HEK293 (cell line): ENCODE results near the gene ZRSR2.

Experiments
- CTCF ChIP-seq: fragments of 450-650 bp; formaldehyde crosslinking; IDR thresholded peaks from 2 replicates; pipeline ENCODE4 v1.5.1; 2016; ENCODE audit warnings: missing biosample characterization, missing genetic modification characterization
- KLF16 ChIP-seq: fragments of 450-650 bp; formaldehyde crosslinking; IDR thresholded peaks from 2 replicates; pipeline ENCODE4 v1.5.1; 2017; ENCODE audit warnings: missing biosample characterization, missing genetic modification characterization
- RBAK ChIP-seq: fragments of 450-650 bp; formaldehyde crosslinking; IDR thresholded peaks from 2 replicates; pipeline ENCODE4 v1.5.1; 2016; ENCODE audit warnings: missing biosample characterization, missing genetic modification characterization
- ZBTB21 ChIP-seq: fragments of 450-650 bp; formaldehyde crosslinking; IDR thresholded peaks from 2 replicates; pipeline ENCODE4 v1.5.1; 2017; ENCODE audit warnings: missing biosample characterization, missing genetic modification characterization
- ZEB2 ChIP-seq: fragments of 450-650 bp; formaldehyde crosslinking; IDR thresholded peaks from 2 replicates; pipeline ENCODE4 v1.5.1; 2016; ENCODE audit warnings: missing biosample characterization, missing genetic modification characterization
- ZNF10 ChIP-seq: fragments of 450-650 bp; formaldehyde crosslinking; IDR thresholded peaks from 2 replicates; pipeline ENCODE4 v1.5.1; 2017; ENCODE audit warnings: missing biosample characterization, missing genetic modification characterization
- ZNF114 ChIP-seq: fragments of 450-650 bp; formaldehyde crosslinking; IDR thresholded peaks from 2 replicates; pipeline ENCODE4 v1.5.0; 2017; ENCODE audit warnings: missing biosample characterization, missing genetic modification characterization
- ZNF138 ChIP-seq: fragments of 450-650 bp; formaldehyde crosslinking; IDR thresholded peaks from 2 replicates; pipeline ENCODE4 v1.5.1; 2016; ENCODE audit warnings: missing biosample characterization, missing genetic modification characterization, borderline replicate concordance
- ZNF555 ChIP-seq: fragments of 450-650 bp; formaldehyde crosslinking; conservative IDR thresholded peaks from 2 replicates; pipeline ENCODE4 v1.5.1; 2017; ENCODE audit warnings: missing biosample characterization, mild to moderate bottlenecking, missing genetic modification characterization, inconsistent platforms
- ZNF596 ChIP-seq: fragments of 450-650 bp; IDR thresholded peaks from 2 replicates; pipeline ENCODE4 v1.5.0; 2018; ENCODE audit warnings: missing biosample characterization, mild to moderate bottlenecking, missing genetic modification characterization, moderate library complexity

- TF ChIP-seq CTCF (tag by site-specific recombination) (no peak), ZEB2 (tag by site-specific recombination) (no peak), RBAK (tag by site-specific recombination) (no peak), ZNF114 (tag by site-specific recombination) (no peak), ZNF10 (tag by site-specific recombination) (no peak), ZNF138 (tag by site-specific recombination) (no peak), ZNF596 (tag by site-specific recombination) (no peak), KLF16 (tag by site-specific recombination) (no peak), ZBTB21 (tag by site-specific recombination) (no peak), ZNF555 (tag by site-specific recombination) (no peak)
Measured at GRCh38 chrX:15808254-15808653, 18.0 kb downstream of the ZRSR2 start.
